ENCODE results near the gene MRGPRX2. TPM values are rescaled to one million over a fixed set of nuclear protein-coding genes. Genes with fewer than 3 reads are reported as not detected.

The MRGPRX2 gene
- polyA plus RNA-seq, 1 donor from 2014 or later, result not detected

DNA sequence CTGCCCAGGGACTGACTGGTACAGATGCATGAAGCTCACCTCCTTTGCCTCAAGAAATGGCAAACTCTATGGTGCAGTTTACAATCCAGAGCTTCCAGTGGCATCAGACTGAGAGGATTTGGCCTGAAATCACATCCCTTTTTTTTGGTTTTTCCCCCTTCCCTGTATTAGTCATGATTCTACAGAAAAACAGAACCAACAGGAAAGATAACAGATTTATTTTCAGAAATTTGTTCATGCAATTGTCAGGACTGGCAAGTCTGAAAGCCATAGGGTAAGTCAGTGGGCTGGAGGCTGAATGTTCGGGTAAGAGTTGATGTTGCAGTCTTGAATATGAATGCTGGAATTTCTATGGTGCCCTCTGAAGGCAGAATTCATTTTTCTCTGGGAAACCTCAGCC, 44.5 kb upstream of the MRGPRX2 start:
- Histone ChIP-seq H3K9me2 (ENCODE audit: insufficient read depth, low read length) (no peaks in the 10 kb centered on the region), H3K27ac (ENCODE audit: low read length) (no peak overlapping the region), H3K4me3 (ENCODE audit: low read length) (no peak overlapping the region), H4K20me1 (ENCODE audit: insufficient read depth) (no peaks in the 10 kb centered on the region), H3K79me2 (replicated peaks; ENCODE audit: insufficient read depth, low read length) (no peaks in the 10 kb centered on the region), H3K27me3 (ENCODE audit: insufficient read depth, low read depth, low read length) (no peaks in the 10 kb centered on the region), H3K4me2 (ENCODE audit: low read length) (no peak overlapping the region), H3K36me3 (ENCODE audit: insufficient read depth, low read length) (no peaks in the 10 kb centered on the region), H3F3A (ENCODE audit: insufficient read depth, low read length, poor library complexity, severe bottlenecking) (no peaks in the 10 kb centered on the region), H3K9ac (ENCODE audit: low read length) (no peak overlapping the region), H2AFZ (ENCODE audit: low read depth, low read length) (no peak overlapping the region), H3K9me3 (ENCODE audit: low read length) (no peaks in the 10 kb centered on the region)
- TF ChIP-seq RAD21 (conservative IDR thresholded peaks at IDR 0.05) (no peak), SMC3 (conservative IDR thresholded peaks at IDR 0.05; ENCODE audit: poor library complexity) (no peak), POLR2AphosphoS5 (IDR thresholded peaks at IDR 0.05) (no peak)

DNA sequence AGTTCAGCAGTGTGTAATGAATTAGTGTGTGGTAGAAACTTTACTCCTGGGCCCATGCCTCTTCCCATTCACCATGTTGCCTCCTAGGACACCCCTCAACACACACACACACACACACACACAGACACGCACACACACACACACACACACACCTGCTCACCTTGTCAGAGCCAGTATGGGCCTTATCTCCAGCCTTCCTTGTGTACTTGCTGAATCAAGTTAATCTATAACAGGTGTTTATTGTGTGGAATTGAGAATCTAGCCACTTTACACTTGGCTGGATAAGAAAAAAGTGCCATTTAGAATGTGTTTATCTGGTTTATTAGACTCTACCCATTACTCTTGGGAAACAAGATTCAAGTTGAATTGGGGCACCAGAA, 42.0 kb upstream of the MRGPRX2 start:
- no peak for TF ChIP-seq RAD21 (conservative IDR thresholded peaks at IDR 0.05)
- TF ChIP-seq, protein P1, sequence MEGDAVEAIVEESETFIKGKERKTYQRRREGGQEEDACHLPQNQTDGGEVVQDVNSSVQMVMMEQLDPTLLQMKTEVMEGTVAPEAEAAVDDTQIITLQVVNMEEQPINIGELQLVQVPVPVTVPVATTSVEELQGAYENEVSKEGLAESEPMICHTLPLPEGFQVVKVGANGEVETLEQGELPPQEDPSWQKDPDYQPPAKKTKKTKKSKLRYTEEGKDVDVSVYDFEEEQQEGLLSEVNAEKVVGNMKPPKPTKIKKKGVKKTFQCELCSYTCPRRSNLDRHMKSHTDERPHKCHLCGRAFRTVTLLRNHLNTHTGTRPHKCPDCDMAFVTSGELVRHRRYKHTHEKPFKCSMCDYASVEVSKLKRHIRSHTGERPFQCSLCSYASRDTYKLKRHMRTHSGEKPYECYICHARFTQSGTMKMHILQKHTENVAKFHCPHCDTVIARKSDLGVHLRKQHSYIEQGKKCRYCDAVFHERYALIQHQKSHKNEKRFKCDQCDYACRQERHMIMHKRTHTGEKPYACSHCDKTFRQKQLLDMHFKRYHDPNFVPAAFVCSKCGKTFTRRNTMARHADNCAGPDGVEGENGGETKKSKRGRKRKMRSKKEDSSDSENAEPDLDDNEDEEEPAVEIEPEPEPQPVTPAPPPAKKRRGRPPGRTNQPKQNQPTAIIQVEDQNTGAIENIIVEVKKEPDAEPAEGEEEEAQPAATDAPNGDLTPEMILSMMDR (IDR thresholded peaks at IDR 0.05; ENCODE audit: poor library complexity, severe bottlenecking), result no peak
- no peak for TF ChIP-seq EZH2 (IDR thresholded peaks at IDR 0.05; ENCODE audit: borderline replicate concordance, insufficient read depth, low read length, poor library complexity, severe bottlenecking)
- Histone ChIP-seq H3K9ac (ENCODE audit: low read length) (no peak overlapping the region), H4K20me1 (ENCODE audit: insufficient read depth) (no peaks in the 10 kb centered on the region), H3K9me3 (ENCODE audit: low read length) (no peaks in the 10 kb centered on the region), H3K4me2 (ENCODE audit: low read length) (no peak overlapping the region), H3K27me3 (ENCODE audit: insufficient read depth, low read depth, low read length) (no peaks in the 10 kb centered on the region), H2AFZ (ENCODE audit: low read depth, low read length) (no peak overlapping the region), H3K79me2 (replicated peaks; ENCODE audit: insufficient read depth, low read length) (no peaks in the 10 kb centered on the region), H3K36me3 (ENCODE audit: insufficient read depth, low read length) (no peaks in the 10 kb centered on the region), H3K27ac (ENCODE audit: low read length) (no peak overlapping the region), H3F3A (ENCODE audit: insufficient read depth, low read length, poor library complexity, severe bottlenecking) (no peaks in the 10 kb centered on the region), H3K9me2 (ENCODE audit: insufficient read depth, low read length) (no peaks in the 10 kb centered on the region), H3K4me3 (ENCODE audit: low read length) (no peak overlapping the region)

DNA sequence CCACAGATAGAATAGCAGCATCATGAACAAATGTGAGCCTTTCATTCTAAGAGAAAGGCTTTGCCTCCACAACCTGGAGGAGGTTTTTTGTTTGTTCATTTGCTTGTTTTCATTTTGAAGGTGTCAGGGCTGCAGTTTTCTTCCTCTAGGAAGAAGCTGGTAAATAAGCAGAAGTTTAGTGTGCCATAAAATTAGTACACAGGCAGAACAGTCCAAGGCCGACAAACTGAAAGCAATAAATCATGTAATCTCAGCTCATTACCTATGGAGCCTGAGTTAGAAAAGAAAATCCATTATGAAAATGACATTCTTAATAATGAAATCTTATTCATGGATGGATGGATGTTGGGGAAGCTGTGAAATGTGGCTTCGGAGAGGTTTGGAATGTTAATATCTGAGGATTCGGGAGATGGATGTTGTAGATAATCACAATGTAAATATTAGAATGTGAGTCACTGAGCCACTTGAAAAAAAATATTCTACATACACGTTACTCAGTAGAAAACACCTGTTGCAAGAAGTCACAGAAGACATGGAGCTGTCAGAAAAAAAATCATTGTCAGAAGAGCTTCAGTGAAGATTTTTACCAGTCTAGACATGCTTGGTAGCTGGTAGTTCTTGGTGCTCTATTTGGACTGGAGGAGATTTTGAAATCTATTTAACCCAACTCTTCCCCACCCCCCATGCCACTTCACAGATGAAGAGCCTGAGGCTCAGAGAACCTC, 41.4 kb upstream of the MRGPRX2 start:
- no peaks in the 10 kb centered on the region for H3K27me3 ChIP-seq (ENCODE audit: insufficient read depth, low read depth, low read length)
- no peaks in the 10 kb centered on the region for H3K36me3 ChIP-seq (ENCODE audit: insufficient read depth, low read length)
- H3K9me3 ChIP-seq (ENCODE audit: low read length), result no peaks in the 10 kb centered on the region
- H3K9ac ChIP-seq (ENCODE audit: low read length), result no peak overlapping the region
- H4K20me1 ChIP-seq (ENCODE audit: insufficient read depth), result no peaks in the 10 kb centered on the region
- H3F3A ChIP-seq (ENCODE audit: insufficient read depth, low read length, poor library complexity, severe bottlenecking), result no peaks in the 10 kb centered on the region
- TF ChIP-seq EZH2 (IDR thresholded peaks at IDR 0.05; ENCODE audit: borderline replicate concordance, insufficient read depth, low read length, poor library complexity, severe bottlenecking) (no peak), POLR2AphosphoS5 (IDR thresholded peaks at IDR 0.05) (no peak), SMC3 (conservative IDR thresholded peaks at IDR 0.05; ENCODE audit: poor library complexity) (no peak), TAF1 (IDR thresholded peaks at IDR 0.05; ENCODE audit: low read depth) (no peak), EP300 (conservative IDR thresholded peaks at IDR 0.05; ENCODE audit: poor library complexity, severe bottlenecking) (no peak), RAD21 (conservative IDR thresholded peaks at IDR 0.05) (no peak), MXI1 (conservative IDR thresholded peaks at IDR 0.05; ENCODE audit: poor library complexity, severe bottlenecking) (no peak)
- TF ChIP-seq, protein P2, sequence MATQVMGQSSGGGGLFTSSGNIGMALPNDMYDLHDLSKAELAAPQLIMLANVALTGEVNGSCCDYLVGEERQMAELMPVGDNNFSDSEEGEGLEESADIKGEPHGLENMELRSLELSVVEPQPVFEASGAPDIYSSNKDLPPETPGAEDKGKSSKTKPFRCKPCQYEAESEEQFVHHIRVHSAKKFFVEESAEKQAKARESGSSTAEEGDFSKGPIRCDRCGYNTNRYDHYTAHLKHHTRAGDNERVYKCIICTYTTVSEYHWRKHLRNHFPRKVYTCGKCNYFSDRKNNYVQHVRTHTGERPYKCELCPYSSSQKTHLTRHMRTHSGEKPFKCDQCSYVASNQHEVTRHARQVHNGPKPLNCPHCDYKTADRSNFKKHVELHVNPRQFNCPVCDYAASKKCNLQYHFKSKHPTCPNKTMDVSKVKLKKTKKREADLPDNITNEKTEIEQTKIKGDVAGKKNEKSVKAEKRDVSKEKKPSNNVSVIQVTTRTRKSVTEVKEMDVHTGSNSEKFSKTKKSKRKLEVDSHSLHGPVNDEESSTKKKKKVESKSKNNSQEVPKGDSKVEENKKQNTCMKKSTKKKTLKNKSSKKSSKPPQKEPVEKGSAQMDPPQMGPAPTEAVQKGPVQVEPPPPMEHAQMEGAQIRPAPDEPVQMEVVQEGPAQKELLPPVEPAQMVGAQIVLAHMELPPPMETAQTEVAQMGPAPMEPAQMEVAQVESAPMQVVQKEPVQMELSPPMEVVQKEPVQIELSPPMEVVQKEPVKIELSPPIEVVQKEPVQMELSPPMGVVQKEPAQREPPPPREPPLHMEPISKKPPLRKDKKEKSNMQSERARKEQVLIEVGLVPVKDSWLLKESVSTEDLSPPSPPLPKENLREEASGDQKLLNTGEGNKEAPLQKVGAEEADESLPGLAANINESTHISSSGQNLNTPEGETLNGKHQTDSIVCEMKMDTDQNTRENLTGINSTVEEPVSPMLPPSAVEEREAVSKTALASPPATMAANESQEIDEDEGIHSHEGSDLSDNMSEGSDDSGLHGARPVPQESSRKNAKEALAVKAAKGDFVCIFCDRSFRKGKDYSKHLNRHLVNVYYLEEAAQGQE (IDR thresholded peaks at IDR 0.05; ENCODE audit: borderline replicate concordance), result no peak
- TF ChIP-seq, protein P1 (IDR thresholded peaks at IDR 0.05; ENCODE audit: poor library complexity, severe bottlenecking), result no peak
- no peak overlapping the region for H3K4me3 ChIP-seq (ENCODE audit: low read length)
- H3K27ac ChIP-seq (ENCODE audit: low read length), result no peak overlapping the region
- H3K4me2 ChIP-seq (ENCODE audit: low read length), result no peak overlapping the region
- H2AFZ ChIP-seq (ENCODE audit: low read depth, low read length), result no peak overlapping the region
- H3K9me2 ChIP-seq (ENCODE audit: insufficient read depth, low read length), result no peaks in the 10 kb centered on the region
- no peaks in the 10 kb centered on the region for H3K79me2 ChIP-seq (replicated peaks; ENCODE audit: insufficient read depth, low read length)

Measured in neural cell (in vitro differentiated cells).